Endothelial cell of hepatic sinusoid (primary cell): ENCODE data around the gene ALPG.
"Not testable (repeated sequence)": the region's sequence is repeated elsewhere in the genome, so short reads cannot be mapped to it uniquely, and the experiment has no call there.

Experiments
- in situ Hi-C: cut with HindIII; loops from 2 replicates; pipeline ENCODE4 v1.10.0; 2017; ENCODE audit warnings: low sequenced_read_pairs

The ALPG gene

DNA sequence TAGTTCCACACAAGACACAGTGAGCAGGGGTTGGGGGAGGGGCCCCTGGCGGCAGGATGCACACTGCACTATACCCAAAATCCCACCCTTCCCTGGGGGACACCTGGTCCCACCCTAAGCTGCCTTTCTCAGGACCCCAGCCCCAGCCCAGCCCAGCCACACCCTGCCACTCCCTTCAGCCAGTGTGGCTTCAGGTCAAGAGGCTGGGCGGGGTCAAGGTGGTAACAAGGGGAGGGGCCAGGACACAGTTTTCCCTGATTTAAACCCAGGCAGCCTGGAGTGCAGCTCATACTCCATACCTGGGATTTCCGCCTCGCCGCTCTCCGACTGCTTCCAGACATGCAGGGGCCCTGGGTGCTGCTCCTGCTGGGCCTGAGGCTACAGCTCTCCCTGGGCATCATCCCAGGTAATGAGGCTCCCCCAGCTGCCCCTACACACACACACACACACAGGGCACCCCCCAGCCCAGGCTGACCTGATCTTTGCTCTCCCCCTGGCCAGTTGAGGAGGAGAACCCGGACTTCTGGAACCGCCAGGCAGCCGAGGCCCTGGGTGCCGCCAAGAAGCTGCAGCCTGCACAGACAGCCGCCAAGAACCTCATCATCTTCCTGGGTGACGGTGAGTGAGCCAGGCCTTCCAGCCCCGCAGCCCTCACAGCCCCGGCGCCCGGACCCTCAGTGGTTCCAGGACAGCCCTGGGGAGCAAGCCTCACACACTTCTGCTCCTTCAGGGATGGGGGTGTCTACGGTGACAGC lies at the start of gene ALPG:
Gene ALPG (plus strand): TSS at position 289 of the 755 bp plus-strand sequence. CDS start 51 bp downstream, at position 340.
- in situ Hi-C loops, result no loop called here

DNA sequence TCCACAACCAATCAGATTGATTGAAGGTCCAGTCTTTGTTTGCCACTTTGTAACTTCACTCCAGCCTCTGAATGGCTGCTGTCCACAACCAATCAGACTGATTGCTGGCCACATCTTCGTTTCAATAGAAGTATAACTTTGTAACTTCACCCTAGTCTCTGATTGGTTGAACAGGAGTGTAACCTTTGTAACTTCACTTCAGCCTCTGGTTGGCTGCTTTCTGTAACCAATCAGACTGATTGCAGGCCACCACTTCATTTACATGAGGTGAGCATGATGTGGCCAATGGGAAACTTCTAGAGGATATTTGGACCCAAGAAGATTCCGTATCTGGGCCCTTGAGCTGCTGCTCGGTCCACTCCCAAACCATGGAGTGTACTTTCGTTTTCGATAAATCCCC lies 45.0 kb upstream of the ALPG start:
- in situ Hi-C loops, result no loop called here

DNA sequence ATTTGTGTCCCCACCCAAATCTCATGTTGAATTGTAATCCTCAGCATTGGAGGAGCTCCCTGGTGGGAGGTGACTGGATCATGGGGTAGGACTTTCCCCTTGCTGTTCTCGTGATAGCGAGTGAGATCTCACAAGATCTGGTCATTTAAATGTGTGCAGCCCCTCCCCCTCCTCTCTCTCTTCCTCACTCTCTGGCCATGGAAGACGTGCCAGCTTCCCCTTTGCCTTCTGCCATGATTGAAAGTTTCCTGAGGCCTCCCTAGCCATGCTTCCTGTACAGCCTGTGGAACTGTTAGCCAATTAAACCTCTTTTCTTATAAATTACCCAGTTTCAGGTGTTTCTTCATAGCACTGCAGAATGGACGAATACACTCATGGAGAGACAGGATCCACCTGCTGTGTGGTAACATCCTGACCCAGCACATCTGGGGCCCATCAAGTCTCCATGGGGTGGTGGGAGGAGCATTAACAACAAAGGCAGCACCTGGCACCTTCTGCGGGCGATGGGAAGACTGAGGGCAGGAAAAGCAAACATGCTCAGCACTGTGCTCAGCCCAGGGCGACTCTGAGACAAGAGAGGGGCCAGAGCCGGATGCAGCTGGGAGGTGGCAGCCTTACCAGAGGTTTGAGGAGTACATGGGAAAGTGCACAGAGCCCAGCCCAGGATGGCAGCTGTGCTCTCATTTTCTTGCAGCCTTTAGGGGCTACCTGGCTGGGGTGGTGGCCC lies 44.3 kb upstream of the ALPG start:
- in situ Hi-C loops, result no loop called here

DNA sequence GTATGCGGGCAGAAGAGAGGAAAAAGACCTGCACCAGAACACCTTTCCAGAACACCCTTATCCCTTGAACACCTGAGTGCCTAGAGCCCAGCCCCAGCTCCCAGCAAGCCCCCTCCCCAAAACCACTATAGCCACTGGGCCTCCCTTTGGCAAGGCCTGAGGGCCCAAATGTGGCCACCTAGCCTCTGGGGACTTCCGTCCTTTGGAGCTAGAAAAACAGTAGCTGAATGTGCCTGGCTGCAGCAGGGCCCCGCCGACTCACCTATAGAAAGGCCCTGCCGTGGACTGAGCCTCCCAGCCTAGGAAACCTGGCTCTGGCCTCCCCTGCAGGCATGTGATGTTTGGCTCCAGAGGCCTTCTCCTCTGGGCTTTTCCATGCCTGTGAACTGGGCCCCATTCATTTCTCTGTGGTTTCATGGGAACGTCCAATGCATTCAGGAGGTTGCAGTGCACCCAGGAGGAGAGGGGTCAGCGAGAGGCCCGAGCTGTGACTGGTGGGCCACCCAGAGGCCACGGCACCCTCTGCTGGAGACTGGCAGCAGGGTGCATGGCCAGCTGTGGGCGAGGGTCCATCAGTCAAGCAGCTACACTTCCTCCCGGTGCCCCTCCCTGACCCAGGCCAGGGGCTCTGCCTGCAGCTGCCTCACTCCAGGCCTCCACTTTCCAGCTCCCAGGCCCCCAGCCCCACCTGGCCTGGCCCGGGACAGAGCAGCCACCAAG lies 43.4 kb upstream of the ALPG start:
- in situ Hi-C loops, result not testable (repeated sequence)

DNA sequence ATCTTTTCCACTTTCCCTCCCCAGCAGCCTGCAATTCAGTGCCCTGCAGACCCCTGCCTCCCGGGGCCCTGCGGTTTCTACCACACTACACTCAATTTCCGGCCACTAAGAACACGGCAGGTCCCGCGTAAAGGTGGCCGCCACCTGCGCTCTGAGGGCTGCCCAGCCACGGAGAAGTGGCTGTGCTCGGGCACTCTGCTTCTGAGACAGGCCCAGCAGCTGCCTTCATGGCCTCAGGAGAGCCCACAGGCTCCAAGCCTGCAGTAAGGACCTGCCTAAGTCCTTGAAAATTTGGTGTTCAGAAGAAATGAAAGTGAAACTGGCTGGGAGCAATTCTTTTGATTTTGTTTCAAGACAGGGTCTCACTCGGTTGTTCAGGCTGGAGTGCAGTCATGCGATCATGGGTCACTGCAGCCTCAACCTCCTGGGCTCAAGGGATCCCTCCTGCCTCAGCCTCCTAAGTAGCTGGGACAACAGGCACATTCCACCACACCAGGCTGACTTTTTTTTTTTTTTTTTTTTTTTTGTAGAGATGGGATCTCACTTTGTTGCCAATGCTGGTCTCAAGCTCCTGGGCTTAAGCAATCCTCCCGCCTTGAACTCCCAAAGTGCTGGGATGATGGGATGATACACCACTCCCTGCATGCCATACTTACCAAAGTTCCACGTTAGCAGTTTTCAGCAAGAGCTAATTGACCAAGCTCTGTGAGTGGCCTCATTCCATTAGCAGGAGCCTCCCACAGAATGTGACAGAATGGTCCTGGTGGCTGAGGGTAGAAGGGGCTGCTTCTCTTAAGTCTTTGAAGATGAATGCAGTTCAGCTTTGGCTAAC lies 42.6 kb upstream of the ALPG start:
- in situ Hi-C loops, result no loop called here

DNA sequence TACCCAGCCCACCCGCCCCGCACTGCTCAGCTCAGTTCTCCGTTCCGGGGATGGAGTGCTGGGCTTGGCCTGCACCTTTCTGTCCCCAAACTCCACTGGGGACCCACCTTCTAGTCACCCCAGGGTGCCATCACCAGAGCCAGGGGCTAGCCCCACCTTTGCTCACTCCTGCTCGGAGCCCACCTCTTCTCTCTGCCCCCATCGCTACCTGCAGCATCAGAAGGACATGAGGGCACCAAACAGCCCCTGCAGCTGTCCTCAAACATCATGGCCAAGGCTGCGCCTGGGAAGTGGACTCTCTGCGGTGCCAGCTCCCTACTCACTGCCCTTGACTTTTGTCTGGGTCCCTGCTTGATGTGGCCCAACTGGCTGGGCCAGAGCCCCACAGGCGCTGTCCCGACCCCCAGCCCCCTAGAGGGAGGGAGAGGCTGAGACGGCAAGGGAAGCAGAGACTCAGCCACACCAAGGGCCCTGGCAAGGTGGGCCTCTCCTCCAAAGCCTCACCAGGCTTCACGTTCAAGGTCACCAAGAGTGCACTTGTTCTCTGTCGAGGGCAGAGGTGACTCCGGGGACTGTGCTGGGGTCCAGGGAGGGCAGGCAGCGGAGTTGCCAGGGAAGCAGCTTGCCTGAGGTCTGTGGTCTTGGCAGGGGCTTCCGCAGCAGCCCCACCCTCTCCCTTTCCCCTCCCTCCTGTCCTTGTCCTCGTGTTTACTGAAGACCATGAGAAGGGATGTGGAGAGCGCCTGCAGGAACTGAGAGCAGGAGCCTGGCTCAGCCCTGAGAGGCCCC lies 41.6 kb upstream of the ALPG start:
- in situ Hi-C loops, result not testable (repeated sequence)

DNA sequence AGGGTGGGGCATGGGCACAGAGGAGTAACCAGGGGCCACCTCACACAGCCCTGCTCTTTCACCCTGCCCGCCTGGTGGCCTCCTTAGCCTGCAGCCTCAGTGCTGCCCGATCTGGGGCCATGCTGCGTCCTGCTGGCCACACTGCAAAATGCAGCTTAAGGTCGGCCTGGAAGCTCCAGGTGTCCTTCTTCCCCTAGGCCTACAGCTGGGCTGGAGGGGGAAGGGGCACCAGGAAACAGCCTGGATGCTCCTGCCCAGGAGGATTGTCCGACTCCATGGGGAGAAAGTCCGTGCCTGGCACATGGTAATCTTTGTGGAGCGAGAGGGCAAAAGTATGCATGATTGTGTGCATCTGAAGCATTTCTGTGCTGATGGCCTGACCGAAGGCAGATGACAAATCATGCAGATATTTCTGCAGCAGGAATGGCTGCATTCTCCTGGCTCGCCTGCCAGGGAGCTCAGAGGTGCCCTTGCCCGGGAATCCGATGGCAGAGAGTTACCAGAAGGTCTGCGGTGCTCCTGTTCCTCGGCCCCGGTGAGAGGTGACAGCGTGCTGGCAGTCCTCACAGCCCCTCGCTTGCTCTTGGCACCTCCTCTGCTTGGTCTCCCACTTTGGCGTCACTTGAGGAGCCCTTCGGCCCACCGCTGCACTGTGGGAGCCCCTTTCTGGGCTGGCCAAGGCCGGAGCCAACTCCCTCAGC lies 40.9 kb upstream of the ALPG start:
- in situ Hi-C loops, result no loop called here

DNA sequence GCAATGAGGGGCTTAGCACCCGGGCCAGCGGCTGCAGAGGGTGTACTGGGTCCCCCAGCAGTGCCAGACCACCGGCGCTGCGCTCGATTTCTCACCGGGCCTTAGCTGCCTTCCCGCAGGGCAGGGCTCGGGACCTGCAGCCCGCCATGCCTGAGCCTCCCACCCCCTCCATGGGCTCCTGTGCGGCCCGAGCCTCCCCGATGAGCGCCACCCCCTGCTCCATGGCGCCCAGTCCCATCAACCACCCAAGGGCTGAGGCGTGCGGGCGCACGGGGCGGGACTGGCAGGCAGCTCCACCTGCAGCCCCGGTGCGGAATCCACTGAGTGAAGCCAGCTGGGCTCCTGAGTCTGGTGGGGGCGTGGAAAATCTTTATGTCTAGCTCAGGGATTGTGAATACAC lies 40.2 kb upstream of the ALPG start:
- in situ Hi-C loops, result not testable (repeated sequence)

DNA sequence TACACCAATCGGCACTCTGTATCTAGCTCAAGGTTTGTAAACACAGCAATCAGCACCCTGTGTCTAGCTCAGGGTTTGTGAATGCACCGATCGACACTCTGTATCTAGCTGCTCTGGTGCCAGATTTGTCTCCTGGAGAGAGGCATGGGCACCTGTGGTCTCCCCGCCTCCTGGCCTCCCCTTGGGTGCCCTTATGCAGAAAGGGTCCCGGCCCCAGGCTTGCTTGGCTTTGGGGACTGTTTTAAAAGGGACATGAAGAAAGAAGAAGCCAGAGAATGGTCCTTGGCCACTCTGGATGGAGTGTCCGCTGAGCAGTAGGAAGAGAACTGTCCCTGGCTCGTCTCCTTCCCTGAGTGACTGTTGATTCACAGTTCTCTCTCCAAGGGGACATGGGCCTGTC lies 39.6 kb upstream of the ALPG start:
- in situ Hi-C loops, result no loop called here

DNA sequence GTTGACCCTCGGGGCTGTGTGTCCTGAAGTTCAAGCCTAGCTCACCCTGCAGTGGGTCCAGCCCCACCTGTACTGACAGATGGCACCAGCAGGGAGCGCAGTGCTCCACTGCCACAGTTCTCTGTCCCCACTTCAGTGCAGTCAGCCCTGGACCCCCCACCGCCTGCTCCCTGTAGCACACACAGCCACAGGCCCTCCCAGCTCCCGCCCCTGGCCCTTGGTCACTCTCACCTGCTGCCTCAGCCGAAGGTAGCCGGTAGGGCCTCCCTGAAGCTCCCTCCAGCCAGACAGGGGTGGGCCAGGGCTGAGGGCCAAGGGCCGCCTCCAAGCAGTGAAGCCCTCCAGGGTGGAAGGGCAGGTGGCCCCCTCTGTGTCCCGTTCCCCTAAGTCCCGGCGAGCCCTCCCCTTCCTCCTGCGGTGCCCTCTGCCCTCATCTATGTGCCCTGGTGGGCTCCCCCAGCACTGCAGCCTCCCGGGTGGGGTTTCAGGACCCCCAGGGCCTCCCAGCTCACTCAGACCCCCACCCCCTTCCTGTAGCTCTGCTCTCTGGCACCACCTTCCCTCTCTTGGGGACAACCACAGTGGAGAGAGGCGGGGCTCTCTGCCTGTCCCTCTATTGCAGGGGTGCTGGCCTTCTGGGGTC lies 38.9 kb upstream of the ALPG start:
- in situ Hi-C loops, result no loop called here

DNA sequence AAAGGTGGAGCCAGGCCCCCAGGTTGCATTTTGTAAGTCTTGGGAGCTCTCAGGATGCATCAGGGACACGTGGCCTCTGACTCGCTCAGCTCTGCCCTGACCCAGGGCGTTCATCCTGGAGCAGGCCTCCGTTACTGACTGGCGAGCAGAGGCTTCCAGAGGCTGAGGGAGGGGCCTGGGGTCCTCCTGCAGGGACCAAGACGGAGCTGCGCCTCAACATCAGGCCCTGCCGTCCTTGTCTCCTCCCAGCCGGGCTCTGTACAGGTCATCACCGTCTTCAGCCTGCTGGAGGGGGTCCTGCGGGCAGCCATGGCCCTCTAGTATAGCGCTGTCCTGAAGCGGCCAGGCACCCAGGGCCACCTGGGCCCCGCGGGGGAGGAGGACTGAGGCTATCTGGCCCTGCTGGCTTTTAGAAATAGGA lies 38.3 kb upstream of the ALPG start:
- in situ Hi-C loops, result no loop called here

DNA sequence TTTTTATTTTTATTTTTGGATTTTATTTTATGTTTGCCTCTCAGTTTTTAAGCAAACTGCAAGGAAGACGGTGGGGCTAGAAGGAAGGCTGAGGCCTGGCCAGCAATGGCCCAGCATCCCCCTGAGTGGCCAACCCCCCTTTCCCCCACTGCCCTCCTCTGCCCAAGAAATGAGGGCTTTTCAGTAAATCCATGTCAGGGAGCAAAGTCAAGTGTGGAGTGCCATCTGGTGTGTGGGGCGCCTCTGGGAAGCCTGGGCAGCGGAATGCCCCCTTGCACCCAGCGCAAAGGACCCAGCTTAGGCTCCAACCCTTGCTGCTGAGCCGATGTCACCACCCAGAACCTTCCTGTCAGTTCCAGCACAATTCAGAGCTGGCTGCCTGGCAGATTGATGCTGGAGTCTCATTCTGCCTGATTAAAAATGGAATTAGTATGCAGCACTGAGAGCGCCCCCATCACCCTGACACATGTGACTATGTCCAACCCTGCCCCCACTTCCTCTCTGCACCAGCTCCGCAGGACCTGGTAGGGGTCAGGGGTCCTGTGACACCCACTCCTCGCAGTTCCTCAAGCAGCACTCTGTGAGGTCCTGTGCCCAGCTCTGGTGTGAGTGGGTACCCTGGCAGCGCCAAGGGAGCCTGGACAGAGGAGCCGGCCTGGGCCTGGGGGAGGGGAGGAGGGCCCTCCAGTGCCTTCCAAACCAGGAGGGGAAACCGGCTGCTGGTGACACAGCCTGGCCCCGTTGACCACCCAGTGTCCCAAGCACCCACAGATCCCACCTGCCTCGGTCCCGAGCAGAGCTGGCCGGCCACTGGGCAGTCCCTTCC lies 37.3 kb upstream of the ALPG start:
- in situ Hi-C loops, result no loop called here

DNA sequence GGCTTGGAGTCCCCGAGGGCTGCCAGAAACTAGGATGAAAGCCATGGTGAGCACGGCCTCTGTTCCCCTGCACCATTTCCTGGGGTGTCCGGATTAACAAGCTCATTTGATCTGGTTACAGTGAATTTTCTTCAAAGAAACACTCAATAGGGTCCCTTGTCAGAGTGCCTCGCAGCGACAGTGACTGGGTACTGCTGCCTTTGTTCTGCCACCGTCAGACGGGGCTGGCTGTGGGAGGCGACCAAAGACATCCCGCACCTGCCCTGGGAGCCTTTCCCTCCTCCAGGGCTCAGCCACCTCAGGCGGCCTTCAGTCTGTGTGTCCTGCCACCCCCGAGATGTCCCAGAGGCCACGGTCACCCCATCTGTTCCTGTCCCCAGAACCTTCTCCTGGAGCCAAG lies 36.6 kb upstream of the ALPG start:
- in situ Hi-C loops, result not testable (repeated sequence)

DNA sequence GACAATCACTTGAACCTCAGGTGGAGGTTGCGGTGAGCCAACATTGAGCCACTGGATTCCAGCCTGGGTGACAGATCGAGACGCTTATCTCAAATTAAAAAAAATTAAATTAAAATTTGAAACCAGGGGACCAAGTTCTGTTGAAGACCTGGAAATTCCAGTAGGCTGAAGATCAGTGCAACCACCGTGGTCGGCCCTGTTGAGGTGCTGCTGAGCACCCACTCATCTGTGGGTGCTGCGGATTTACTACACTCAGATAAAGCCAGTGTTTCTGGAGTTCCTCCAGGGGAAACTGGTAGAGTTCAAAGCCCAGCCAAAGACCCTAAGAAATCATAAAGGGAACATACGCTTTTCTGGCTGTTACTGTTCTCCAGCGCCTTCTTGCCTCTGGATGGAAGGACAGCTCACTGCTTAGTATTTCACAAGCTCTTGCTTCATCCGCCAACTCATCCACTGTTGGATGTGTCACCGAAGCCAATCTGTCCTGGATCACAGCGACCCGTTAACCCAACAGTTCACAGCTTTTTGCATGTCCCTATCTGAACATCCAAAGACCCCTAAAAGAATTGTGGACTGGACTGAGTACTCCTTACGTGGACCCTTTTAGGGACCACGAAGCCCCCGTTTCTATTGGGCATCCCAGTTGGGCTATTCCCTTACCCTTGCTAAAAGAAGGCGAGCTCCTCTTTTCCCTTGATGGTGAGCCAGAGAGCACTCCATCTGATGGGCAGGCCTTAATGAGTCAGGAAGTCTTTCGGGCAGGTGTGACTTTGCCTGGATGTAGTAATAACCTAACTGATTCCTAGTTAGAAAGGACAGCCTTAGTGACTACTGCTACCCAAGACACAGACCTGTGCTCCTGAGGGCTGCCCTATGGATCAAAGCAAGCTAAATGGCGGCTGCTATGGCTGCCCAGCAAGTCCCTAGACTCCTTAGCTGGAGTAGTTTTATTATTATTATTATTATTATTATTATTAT lies 34.1 kb upstream of the ALPG start:
- in situ Hi-C loops, result no loop called here

DNA sequence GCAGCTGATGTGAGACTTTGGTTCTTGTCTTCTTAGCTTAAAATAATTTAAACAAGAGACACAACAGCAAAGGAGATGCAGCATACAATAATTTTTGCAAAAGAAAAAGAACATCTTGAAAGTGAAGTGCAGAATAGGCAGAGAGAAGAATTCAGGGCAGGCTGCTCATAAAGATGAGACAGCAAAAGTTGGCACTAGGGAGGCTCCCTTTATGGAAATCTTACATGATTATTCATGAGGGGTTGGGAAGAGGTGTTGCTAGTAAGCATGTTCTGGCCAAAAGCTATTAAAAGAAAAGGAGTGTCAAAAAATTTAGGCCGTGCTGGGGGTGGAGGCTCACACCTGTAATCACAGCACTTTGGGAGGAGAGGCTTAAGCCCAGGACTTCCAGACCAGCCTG lies 32.3 kb upstream of the ALPG start:
- in situ Hi-C loops, result no loop called here

DNA sequence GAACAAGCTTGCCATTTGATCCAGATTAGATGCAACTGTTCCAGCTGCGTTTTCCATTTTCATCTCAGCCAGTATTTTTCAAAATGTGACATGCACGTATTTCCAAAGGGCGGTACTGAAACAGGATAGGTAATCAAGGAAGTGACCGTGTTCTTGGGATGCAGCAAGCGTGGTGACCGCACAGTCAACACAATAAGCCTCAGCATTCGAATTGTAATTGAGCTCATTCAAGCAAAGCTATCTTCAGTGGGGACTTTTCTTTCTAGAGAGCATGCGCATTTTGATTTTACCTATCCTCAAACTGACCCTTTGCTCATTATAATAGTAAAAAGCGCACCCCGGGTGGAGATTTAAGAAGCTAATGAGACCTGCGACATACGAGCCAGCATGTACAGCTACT lies 31.5 kb upstream of the ALPG start:
- in situ Hi-C loops, result no loop called here

DNA sequence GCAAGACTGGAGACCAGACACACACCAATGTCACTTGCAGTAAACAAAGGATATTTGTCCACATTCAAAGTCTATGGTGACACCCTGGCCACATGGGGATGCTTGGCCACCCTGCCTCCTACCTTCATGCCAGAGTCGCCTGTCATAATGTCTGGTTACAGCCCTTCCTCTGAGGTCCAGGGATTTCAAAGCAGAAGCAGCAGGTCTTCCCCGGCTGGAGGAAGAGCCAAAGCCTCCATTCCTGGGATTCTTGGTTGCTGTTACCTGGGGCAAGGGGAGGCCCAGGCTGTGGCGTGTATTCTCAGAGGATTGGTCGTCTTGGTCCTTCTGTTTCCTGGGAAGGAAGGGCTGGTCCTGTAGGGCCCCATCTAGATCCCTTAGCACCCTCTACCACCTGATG lies 30.4 kb upstream of the ALPG start:
- in situ Hi-C loops, result no loop called here
